DND-41 (cell line): ENCODE measurements around the gene DAW1.

ENCODE experiments used
- EZH2 ChIP-seq: IDR thresholded peaks from 3 replicates; pipeline ENCODE4 v1.6.1; 2012; ENCODE audit warnings: borderline replicate concordance, low read depth, mild to moderate bottlenecking, moderate library complexity, low read length, inconsistent platforms; ENCODE audit not compliant: severe bottlenecking
- TF ChIP-seq, protein P1 (sequence below): IDR thresholded peaks from 2 replicates; pipeline ENCODE4 v1.5.1; 2012; ENCODE audit warnings: borderline replicate concordance, low read length, moderate library complexity, mild to moderate bottlenecking; ENCODE audit not compliant: poor library complexity, severe bottlenecking; ENCODE audit errors: extremely low read depth

DNA sequence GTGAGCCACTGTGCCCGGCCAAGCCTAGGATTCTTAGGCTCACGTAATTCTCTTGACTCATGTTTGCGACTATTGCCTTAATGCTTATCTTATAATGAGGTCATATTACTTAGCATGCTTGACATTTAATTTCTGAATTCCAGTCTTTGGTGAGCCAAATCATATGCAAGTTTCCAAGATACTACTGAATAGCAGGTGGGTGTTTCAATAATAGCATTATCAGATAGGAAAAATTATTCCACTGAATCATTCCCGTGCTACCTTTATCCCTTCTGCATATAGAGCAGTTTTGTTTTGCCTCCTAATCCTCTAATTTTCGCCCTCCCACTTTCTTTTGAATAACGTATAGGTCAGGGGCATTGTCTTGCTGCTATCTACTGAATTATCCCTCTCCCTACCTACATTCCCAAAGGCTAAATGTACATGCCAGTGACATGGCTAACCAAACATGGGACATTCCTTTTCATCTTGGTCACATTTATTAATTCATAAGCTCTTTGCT, 4.9 kb downstream of the DAW1 start:
- no peak for TF ChIP-seq EZH2
- TF ChIP-seq, protein P1, sequence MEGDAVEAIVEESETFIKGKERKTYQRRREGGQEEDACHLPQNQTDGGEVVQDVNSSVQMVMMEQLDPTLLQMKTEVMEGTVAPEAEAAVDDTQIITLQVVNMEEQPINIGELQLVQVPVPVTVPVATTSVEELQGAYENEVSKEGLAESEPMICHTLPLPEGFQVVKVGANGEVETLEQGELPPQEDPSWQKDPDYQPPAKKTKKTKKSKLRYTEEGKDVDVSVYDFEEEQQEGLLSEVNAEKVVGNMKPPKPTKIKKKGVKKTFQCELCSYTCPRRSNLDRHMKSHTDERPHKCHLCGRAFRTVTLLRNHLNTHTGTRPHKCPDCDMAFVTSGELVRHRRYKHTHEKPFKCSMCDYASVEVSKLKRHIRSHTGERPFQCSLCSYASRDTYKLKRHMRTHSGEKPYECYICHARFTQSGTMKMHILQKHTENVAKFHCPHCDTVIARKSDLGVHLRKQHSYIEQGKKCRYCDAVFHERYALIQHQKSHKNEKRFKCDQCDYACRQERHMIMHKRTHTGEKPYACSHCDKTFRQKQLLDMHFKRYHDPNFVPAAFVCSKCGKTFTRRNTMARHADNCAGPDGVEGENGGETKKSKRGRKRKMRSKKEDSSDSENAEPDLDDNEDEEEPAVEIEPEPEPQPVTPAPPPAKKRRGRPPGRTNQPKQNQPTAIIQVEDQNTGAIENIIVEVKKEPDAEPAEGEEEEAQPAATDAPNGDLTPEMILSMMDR, result no peak
